K562 (cell line): ENCODE results near the gene CD300LB. TPM values are rescaled to one million over a fixed set of nuclear protein-coding genes. Genes with fewer than 3 reads are reported as not detected.

Experiments used
- CBFB ChIP-seq: sonication (generic); formaldehyde crosslinking; IDR thresholded peaks from 2 replicates; pipeline ENCODE4 v1.4.0; 2020; ENCODE audit warnings: mild to moderate bottlenecking, missing genetic modification reagents
- CREB5 ChIP-seq: fragments of 250-450 bp; sonication (Bioruptor Pico); IDR thresholded peaks from 2 replicates; pipeline ENCODE4 v1.5.0; 2020; ENCODE audit warnings: mild to moderate bottlenecking
- E2F8 ChIP-seq: fragments of 450-650 bp; IDR thresholded peaks from 2 replicates; pipeline ENCODE4 v1.7.1; 2018; ENCODE audit warnings: mild to moderate bottlenecking, low read depth; ENCODE audit not compliant: partially characterized antibody
- ESRRA ChIP-seq: fragments of 450-650 bp; IDR thresholded peaks from 2 replicates; pipeline ENCODE4 v1.6.1; 2014; ENCODE audit warnings: low read depth, mild to moderate bottlenecking, moderate library complexity, borderline replicate concordance
- ETV1 ChIP-seq: fragments of 450-650 bp; conservative IDR thresholded peaks from 2 replicates; pipeline ENCODE4 v1.6.1; 2016; ENCODE audit warnings: missing genetic modification characterization, control low read depth, low read depth, missing compliant biosample characterization
- ETV6 ChIP-seq, 3 experiments: fragments of 150-350 bp in 1 of 3; sonication (generic) in 1 of 3; formaldehyde crosslinking in 1 of 3; IDR thresholded peaks; 2 replicates each; pipeline versions ENCODE4 v1.6.1 to v1.8.0; 2014 to 2022; ENCODE audit warnings: borderline replicate concordance in 2 of 3, low read depth in 2 of 3, antibody characterized with exemption in 1 of 3, low read length in 1 of 3, mild to moderate bottlenecking in 1 of 3, missing genetic modification reagents in 1 of 3
- HCFC1 ChIP-seq: IDR thresholded peaks from 2 replicates; pipeline ENCODE4 v1.6.1; 2012; ENCODE audit warnings: low read depth, low read length, improper control_type of control experiment
- HDAC1 ChIP-seq, 2 experiments: fragments of 450-650 bp; IDR thresholded peaks; 2 replicates each; pipeline ENCODE4 v1.6.1; 2016 to 2017; ENCODE audit warnings: inconsistent platforms in 1 of 2, mild to moderate bottlenecking in 1 of 2, moderate library complexity in 1 of 2
- HDAC8 ChIP-seq: fragments of 450-650 bp; IDR thresholded peaks from 2 replicates; pipeline ENCODE4 v1.6.1; 2016; ENCODE audit warnings: mild to moderate bottlenecking, missing genetic modification characterization, moderate library complexity, missing compliant biosample characterization
- HOMEZ ChIP-seq: fragments of 250-450 bp; sonication (Bioruptor Pico); IDR thresholded peaks from 2 replicates; pipeline ENCODE4 v1.4.0; 2020; ENCODE audit warnings: mild to moderate bottlenecking, moderate library complexity
- MAX ChIP-seq: sonication (generic); formaldehyde crosslinking; IDR thresholded peaks from 2 replicates; pipeline ENCODE4 v1.9.0; 2022; ENCODE audit warnings: mild to moderate bottlenecking, missing genetic modification reagents
- NCOA2 ChIP-seq, 2 experiments: fragments of 450-650 bp; IDR thresholded peaks; 2 replicates each; pipeline ENCODE4 v1.6.1; 2018; ENCODE audit warnings: mild to moderate bottlenecking in 2 of 2, moderate library complexity in 1 of 2; ENCODE audit not compliant: partially characterized antibody in 2 of 2
- NCOA6 ChIP-seq: fragments of 450-650 bp; IDR thresholded peaks from 2 replicates; pipeline ENCODE4 v1.6.1; 2017; ENCODE audit warnings: mild to moderate bottlenecking
- NCOR1 ChIP-seq: fragments of 450-650 bp; IDR thresholded peaks from 2 replicates; pipeline ENCODE4 v1.6.1; 2016; ENCODE audit warnings: mild to moderate bottlenecking, moderate library complexity
- RAD51 ChIP-seq: fragments of 450-650 bp; IDR thresholded peaks from 2 replicates; pipeline ENCODE4 v1.7.1; 2016; ENCODE audit warnings: low read depth, mild to moderate bottlenecking, borderline replicate concordance
- ZC3H4 ChIP-seq: sonication (generic); formaldehyde crosslinking; IDR thresholded peaks from 2 replicates; pipeline ENCODE4 v1.9.0; 2021; ENCODE audit warnings: missing genetic modification reagents, borderline replicate concordance
- ZEB2 ChIP-seq: fragments of 450-650 bp; IDR thresholded peaks from 2 replicates; pipeline ENCODE4 v1.6.1; 2016
- ZNF274 ChIP-seq: IDR thresholded peaks from 2 replicates; pipeline ENCODE4 v1.6.1; 2011; ENCODE audit warnings: low read depth, mild to moderate bottlenecking, low read length, moderate library complexity, borderline replicate concordance
- polyA plus RNA-seq, 8 experiments: library from polyadenylated mRNA; depleted of rRNA in 4 of 8; stranded (reverse) in 5 of 8; unstranded in 3 of 8; fragments of >200 nt; fragmentation: Nextera tagmentation in 2 of 8; fragmentation: Illumina TruSeq in 1 of 8; extraction: Ambion mirVana in 2 of 8; extraction: Trizol in 1 of 8; gene quantifications; 2 replicates each; pipeline versions ENCODE4 v1.2.1 to v1.2.3, GENCODE V29; 2011 to 2014; ENCODE audit warnings: inconsistent platforms in 1 of 8, missing spikeins in 1 of 8
- total RNA-seq, 7 experiments: library from RNA; depleted of rRNA in 6 of 7; stranded (reverse); fragments of >200 nt in 6 of 7; fragmentation: Illumina TruSeq in 2 of 7; extraction: Trizol in 2 of 7; gene quantifications; 2 replicates each; pipeline versions ENCODE4 v1.2.1 to v1.2.3, GENCODE V29; 2011 to 2021; ENCODE audit warnings: low replicate concordance in 1 of 7

Gene CD300LB
- total and polyA plus RNA-seq, 9 of the 15 experiments (the other 6 are each of a cell fraction or from before 2014, with no cell fraction given) = not detected

GRCh38 chr17:74514632-74515334 lies 16.5 kb downstream of the CD300LB start (continued):
- TF ChIP-seq ETV6 (IDR thresholded peaks at IDR 0.05; ENCODE audit: borderline replicate concordance in 1 of 2, low read depth in 2 of 2, low read length in 1 of 2) = peak in 1 of 2 experiments; percentile 16; a peak in 1 of 4 replicates
- TF ChIP-seq ETV6 (CRISPR knock-in tag; IDR thresholded peaks at IDR 0.05; ENCODE audit: borderline replicate concordance) = no peak
- no peak for TF ChIP-seq ZNF274
- TF ChIP-seq ZEB2 = peak; percentile 64; the same call in 1 of the 2 replicates
- no peak for TF ChIP-seq HOMEZ (CRISPR knock-in tag)
- 0 out of 2 replicates have a peak, but pooled peaks have one; percentile 24 for TF ChIP-seq HDAC8 (tag)
- TF ChIP-seq CBFB (CRISPR knock-in tag) = peak; percentile 87
- peak; percentile 85 for TF ChIP-seq MAX (CRISPR knock-in tag)
- peak; percentile 33; the same call in 1 of the 2 replicates for TF ChIP-seq NCOR1
- TF ChIP-seq CREB5 (CRISPR knock-in tag) = peak; percentile 47; the same call in 1 of the 2 replicates
- peak; percentile 24; the same call in 1 of the 2 replicates for TF ChIP-seq ESRRA
- TF ChIP-seq RAD51 = peak; percentile 99
- no peak for TF ChIP-seq NCOA6
- peak; percentile 26 for TF ChIP-seq E2F8
- peak; percentile 57 for TF ChIP-seq HCFC1
- TF ChIP-seq NCOA2 (IDR thresholded peaks at IDR 0.05; ENCODE audit: partially characterized antibody in 2 of 2) = peak in 1 of 2 experiments; percentile 41
- peak; percentile 43; the same call in 1 of the 2 replicates for TF ChIP-seq ETV1
- peak in 1 of 2 experiments; percentile 58; a peak in 2 of 4 replicates for TF ChIP-seq HDAC1 (IDR thresholded peaks at IDR 0.05)
- no peak for TF ChIP-seq ZC3H4 (CRISPR knock-in tag)
